GM21360 (cell line): Measurements from ENCODE around the gene ZFP36.

Experiments used
- ATAC-seq: cut with Tn5 transposase; IDR thresholded peaks from one replicate; pipeline ENCODE4 v1.9.1; 2021; ENCODE audit warnings: mild to moderate bottlenecking, moderate library complexity; ENCODE audit not compliant: unreplicated experiment

The ZFP36 gene

DNA sequence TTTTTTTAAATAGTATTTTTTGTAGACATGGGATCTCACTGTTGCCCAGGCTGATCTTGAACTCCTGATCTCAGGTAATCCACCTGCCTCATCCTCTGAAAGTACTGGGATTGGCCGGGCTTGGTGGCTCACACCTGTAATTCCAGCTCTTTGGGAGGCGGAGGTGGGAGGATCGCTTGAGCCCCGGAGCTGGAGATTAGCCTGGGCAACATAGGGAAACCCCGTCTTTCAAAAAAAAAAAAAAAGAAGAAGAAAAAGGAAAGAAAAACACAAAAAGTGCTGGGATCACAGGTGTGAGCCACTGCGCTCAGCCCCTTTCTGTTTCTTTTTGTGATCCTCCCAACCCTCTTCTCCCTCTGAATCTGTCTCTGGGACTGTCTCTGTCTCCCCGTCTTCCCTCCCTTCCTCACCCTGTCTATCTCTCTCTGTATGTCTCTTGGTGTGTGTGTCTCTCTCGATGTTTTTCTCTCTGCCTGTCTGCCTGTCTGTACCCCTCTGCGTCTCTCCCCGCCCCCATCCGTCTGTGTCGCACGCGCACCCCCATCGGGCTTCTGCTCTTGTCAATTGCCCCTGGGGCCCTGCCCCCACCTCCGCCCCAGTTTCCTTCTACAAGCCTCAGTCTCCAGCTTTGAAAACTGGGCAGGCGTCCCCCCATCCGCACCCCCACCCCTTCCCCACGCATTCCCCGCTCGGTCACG is 540 bp upstream of the ZFP36 start:
- ATAC-seq = no peak

DNA sequence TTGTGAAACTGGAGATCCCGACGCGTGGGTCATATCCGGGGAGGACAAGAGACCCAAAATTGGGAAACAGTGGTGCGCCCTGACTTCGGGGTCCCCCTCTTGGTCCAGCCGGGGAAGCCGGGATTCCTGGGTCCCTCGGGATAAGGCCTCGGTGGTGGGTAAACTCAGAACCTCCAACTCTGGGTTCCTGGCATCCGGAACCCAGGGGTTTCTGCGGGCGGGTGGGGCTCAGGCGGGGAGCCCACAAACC is 688 bp downstream of the ZFP36 start:
- ATAC-seq = no peak

DNA sequence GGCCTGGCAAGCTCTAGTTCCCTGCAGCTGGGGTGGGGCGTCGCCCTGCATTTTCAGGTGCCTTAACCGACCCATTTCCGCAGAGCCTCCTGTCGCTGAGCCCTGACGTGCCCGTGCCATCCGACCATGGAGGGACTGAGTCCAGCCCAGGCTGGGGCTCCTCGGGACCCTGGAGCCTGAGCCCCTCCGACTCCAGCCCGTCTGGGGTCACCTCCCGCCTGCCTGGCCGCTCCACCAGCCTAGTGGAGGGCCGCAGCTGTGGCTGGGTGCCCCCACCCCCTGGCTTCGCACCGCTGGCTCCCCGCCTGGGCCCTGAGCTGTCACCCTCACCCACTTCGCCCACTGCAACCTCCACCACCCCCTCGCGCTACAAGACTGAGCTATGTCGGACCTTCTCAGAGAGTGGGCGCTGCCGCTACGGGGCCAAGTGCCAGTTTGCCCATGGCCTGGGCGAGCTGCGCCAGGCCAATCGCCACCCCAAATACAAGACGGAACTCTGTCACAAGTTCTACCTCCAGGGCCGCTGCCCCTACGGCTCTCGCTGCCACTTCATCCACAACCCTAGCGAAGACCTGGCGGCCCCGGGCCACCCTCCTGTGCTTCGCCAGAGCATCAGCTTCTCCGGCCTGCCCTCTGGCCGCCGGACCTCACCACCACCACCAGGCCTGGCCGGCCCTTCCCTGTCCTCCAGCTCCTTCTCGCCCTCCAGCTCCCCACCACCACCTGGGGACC is 1.2 kb downstream of the ZFP36 start:
- ATAC-seq = no peak

DNA sequence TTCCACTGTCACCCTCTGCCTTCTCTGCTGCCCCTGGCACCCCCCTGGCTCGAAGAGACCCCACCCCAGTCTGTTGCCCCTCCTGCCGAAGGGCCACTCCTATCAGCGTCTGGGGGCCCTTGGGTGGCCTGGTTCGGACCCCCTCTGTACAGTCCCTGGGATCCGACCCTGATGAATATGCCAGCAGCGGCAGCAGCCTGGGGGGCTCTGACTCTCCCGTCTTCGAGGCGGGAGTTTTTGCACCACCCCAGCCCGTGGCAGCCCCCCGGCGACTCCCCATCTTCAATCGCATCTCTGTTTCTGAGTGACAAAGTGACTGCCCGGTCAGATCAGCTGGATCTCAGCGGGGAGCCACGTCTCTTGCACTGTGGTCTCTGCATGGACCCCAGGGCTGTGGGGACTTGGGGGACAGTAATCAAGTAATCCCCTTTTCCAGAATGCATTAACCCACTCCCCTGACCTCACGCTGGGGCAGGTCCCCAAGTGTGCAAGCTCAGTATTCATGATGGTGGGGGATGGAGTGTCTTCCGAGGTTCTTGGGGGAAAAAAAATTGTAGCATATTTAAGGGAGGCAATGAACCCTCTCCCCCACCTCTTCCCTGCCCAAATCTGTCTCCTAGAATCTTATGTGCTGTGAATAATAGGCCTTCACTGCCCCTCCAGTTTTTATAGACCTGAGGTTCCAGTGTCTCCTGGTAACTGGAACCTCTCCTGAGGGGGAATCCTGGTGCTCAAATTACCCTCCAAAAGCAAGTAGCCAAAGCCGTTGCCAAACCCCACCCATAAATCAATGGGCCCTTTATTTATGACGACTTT is 2.0 kb downstream of the ZFP36 start:
- no peak for ATAC-seq

DNA sequence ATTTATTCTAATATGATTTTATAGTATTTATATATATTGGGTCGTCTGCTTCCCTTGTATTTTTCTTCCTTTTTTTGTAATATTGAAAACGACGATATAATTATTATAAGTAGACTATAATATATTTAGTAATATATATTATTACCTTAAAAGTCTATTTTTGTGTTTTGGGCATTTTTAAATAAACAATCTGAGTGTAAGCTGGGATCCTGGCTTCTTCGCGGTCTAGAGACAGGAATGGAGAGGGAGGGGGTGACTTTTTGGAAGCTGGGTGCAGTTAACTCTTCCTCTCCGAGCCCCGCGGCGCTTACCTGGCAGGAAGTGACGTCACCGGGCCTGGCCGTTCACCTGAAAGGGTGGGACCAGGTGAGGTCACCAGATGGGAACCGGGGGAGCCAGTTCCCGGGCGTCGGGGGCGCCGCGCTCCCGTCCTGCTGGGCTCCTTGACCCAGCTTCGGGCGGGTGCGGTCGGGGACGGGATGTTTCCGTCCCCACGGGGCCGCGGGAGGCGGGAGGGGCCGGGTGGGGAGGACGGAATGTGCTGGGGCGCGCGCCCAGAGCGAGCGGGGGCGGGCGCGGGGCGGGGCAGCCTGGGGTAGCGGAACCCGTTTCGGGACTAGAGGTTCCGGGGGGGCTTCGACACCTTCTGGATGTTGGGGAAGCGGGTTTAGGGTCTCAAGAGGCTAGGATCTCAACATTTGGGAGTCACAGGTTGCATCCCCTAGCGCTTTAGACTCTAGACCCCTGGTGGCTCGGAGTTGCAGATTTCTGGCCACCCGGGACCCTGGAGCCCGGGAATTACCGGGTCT is 2.8 kb downstream of the ZFP36 start:
- ATAC-seq = no peak

DNA sequence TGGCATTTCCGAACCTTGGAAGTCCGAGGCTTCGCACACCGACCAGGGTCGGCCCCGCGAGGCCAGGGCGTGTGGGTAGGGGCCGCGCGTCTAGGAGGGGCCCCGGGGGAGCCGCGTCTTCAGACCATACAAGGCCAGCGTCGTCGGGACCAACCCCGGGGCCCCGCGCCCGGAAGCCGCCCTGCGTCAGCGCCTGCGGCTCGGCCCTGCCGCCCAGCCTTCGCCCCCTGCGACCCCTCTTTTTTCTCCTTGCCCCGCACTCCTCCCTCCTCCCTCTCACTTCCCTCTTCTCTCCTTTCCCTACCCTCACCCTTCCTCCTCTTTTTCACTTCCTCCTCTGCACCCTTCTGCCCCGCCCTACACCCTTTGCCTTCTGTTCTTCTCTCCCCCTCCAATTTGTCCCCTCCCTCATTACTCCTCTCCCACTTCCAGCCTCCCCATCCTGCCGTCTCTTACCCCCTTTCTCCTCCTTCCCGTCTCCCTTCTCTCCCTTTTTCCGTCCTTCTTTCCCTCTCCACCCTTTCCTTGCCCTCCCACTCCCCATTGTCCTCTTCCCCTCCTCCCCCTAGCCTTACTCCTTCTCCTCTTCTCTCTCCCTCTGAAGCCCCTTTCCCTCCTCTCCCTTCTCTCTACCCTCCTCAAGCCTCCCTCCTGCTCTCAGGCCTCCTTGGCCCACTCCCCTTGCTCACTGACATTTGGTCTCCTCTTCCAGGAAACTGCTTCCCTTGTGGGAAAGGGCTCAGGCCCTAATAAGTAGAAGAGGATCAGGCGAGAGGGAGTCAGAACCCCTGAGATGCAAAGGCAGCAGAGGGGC is 3.6 kb downstream of the ZFP36 start:
- no peak for ATAC-seq

DNA sequence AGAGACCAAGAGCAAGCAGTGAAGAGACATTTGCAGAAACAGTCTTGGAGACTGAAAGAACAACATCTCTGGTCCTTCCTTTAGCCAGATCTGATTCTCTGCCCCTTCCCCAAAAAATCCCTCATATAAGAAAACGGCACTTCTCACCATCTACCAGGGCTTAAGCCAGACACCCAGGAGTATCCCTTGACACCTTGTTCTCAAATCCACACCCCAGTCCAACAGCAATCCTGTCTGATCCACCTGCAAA is 4.1 kb downstream of the ZFP36 start:
- no peak for ATAC-seq

DNA sequence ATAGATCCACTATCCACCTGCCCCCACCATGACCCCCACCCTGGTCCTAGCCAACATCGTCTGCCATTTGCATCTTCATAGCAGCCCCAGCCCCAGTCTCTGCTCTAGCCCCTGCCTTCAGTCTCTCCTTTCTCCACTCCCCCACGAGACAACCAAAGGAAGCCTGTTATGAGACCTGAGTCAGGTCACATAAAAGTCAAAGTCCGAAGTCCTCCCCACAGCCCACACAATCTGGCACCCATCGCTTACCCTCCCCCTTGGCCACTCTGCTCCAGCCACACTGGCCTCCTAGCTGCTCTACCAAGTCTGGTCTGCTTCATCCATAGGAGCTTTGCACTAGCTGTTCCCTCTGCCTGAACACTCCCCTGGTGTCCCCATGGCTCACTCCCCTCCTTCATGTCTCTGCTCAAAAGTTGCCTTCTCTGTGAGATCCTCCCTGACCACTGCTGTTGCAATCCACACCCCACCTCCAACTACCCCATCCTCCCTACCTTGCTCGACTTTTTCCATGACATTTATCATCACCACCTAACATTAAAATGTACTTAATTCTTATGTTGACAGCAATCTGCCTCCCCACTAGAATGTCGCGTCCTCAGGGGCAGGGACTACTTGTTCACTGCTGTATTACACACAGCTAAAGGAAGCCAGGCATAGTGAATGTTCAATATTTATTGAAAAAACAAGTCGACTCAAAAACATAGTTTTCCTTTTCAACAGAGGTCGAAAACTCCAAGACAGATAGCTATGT is 4.6 kb downstream of the ZFP36 start:
- ATAC-seq = no peak

DNA sequence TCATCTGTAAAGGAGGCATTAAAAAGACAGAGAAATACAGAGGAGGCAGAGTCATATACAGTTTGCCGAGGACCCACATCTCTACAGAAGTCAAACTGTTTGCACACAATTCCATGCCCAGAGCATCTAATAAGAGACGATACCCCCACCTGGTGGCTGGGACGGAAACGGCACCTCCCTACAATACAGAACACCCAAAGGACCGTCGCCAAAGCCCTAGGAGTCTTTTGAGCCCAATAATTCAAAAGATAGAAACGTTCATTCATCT is 5.1 kb downstream of the ZFP36 start:
- peak; percentile 19 for ATAC-seq

DNA sequence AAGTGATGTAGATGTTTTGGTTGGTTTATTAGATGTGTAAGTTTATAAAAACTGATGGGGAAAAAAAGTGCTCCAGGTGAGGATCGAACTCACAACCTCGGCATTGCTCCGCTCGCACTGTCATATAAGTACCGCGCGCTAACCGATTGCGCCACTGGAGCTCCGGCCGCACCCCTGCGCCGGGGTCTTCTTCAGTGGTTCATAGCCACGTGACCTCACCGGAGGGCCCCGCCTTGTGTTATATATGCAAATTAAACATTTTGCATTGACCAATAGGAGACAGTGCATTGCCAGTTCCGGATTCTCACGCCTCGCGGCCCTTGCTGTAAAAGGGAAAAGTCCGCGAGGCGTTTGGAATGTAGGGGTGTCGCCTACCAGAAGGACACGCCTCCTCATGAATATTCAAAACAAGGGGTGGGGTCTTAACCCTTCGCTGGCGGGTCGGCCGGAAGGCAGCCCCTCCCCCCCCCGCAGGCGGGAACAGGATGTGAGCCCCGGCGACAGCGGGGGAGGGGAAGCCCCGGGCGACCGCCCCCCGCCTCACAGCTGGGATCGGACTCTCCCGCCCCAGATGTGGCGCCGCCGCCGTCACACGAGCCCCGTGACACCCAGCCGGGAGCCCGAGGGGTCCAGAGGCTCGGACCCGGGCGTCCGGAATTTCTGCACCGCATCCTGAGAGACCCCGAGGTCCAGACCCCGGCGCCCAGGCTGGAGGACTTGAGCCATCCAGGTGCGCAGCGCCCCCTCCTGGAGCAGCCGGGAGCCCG is 5.6 kb downstream of the ZFP36 start, which contains the start of gene PLEKHG2:
Gene PLEKHG2, plus strand, starts transcription at position 570 of the 767 bp plus-strand sequence. CDS start 1,418 bp downstream, outside the sequence.
- ATAC-seq = peak; percentile 48

DNA sequence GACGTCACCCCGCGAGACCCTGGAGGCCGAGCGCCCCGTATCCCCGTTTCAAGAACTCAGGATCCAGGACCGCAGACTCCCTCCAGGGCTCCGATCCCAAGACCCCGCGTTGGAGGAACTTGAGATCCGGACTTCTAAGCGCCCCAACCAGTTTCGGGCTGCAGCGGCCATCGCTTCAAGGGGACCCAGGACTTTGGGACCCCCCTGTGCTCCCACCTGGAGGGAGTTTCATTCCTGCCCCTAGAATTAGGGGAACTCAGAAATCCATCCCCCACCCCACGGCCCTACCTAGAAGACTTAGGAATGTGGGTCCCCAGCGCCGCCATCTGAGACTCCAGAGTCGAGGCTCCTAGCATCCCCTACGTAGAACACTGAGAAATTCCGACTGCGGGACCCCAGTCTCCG is 6.2 kb downstream of the ZFP36 start:
- no peak for ATAC-seq

DNA sequence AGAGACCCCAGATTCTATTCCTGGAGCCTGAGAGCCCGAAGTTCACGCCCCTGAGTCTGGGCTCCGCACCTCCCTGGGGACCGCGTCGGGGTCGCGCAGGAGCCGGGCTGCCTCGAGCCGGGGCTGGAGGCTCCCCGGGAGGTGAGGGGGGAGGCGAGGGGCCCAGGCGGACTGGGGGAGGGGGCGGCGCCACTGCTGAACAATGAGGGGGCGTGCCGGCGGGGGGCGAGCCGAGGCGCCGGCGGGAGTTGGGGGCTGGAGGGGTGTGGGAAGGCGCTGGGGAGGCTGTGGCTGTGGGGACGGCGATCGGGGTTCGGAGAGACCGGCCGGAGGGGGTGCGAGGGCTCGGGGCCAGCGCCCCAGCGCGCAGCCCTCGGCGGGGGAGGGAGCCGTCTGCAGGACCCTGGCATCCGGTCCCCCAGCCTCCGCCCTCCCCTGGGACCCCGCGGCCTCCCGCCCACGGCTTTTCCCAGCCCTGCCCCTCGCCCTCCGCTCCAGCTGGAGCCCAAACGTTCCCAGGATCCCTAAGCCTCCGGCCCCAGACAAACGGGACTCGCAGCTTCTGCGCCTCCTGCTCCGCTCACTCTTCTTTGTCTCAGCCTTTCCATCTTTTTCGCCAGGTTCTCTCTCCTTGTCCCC is 6.7 kb downstream of the ZFP36 start:
- ATAC-seq = no peak

DNA sequence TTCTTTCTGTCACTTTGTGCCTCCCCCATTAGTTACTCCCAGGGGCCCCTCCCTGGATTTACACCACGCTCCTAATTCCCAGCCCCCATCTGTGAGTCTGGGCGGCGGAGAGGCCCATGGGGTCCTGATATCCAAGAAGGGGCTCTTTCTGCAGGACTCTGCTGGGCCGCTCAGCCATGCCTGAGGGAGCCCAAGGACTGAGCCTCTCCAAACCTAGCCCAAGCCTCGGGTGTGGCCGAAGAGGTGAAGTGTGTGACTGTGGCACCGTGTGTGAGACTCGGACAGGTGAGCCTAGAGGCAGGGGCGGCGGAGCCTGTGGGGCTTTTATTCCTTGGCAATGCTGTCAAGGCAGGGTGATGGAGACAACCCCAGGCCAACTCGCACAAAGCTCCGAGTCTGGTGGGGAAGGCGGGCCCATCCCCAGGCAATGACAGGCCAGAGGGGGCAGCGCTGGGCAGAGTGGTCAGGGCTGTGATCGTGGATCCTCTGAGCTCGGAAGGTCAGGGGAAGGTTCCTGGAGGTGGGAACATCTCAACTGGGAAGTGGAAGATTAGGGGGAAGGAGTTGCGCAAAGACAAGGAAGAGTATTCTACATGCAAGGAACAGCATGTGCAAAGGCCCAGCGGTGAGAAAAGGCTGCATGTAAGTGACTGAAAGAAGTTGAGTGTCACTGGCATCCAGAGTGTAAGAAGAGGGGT is 7.4 kb downstream of the ZFP36 start:
- ATAC-seq = no peak

DNA sequence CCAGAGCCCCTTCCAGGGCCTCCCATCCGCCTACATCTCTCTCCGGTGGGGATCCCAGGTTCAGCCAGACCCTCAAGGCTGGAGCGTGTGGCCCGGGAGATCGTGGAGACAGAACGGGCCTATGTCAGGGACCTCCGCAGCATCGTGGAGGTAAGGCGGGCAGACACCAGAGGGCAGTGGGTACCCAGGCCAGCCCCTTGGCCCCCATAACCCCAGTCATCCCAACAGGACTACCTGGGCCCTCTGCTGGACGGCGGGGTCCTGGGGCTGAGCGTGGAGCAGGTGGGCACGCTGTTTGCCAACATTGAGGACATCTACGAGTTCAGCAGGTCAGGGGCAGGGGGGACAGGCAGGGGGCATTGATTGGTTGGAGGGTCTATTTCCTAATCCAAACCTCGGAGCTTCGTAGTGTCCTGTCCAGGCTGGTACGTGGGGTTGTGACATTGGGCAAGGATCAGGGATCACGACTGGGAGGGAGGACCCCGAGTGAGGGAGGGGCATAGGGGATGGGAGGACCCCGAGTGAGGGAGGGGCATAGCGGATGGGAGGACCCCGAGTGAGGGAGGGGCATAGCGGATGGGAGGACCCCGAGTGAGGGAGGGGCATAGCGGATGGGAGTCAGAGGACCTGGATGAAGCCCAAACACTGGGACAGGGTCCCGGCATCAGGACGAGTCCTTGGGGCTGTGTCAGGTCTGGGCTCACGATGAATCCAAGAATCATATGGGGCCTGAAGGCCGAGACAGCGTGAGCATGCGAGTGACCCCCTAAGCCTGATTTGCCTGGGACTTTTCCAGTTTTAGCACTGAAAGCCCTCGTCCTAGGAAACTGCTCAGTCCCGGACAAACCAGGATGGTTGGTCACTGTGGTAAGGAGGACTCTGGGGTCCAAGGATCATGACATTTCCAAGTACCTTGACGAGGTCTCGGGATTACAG is 8.7 kb downstream of the ZFP36 start:
- ATAC-seq = no peak

DNA sequence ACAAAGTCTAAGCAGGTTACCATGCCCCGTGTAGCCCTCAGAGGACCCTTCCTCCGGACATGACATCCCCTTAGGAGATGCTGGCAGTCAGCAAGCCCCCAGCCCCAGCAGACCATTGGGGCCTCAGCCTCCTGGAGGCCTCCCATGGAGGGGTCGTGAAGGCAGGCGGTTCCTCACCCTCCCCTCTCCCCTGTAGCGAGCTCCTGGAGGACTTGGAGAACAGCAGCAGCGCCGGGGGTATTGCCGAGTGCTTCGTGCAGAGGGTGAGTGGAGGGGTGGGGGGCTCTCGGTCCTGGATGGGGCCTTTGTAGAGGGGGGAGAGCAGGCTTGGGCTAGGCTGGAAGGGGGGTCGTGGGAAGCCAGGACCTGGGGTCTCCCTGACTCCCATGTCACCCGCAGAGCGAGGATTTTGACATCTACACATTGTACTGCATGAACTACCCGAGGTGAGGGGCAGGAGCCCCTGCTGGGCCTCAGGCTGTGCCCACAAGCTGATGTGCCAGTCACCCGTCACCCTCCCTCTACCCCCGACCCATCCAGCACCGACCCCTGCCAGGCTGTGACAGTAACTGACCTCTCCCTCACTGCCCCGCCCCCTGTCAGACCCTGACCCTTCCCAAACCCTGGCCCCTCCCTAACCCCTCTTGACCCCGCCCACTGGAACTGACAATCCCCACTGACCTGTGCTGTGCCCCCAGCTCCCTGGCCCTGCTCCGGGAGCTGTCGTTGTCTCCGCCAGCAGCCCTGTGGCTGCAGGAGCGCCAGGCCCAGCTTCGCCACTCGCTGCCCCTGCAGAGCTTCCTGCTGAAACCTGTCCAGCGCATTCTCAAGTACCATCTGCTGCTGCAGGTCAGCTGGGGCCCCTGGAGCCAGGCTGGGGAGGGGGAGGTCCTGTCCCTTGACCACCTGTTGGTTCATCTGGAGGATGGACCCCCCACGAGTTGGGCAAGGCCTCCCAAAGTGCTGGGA is 9.8 kb downstream of the ZFP36 start:
- ATAC-seq = no peak
